Activated CD4-positive, alpha-beta T cell treated with anti-CD3 and anti-CD28 coated beads for 1 hour (primary cell): ENCODE measurements around the gene DHX35.
A peak's percentile ranks its signal among the peaks of the same experiment; 100 is the strongest.

Experiments
- DNase-seq: peaks from one replicate; pipeline ENCODE4 v3.0.0-alpha.2; 2020

The DHX35 gene

GRCh38 chr20:38962044-38962927 lies at the start of gene DHX35:
Gene DHX35, plus strand, starts transcription at chr20:38962344. Its CDS starts 24 bp downstream, at chr20:38962368.
- peak; percentile 98 for DNase-seq

- no peak for DNase-seq
Observed at GRCh38 chr20:38915355-38915754, 46.8 kb upstream of the DHX35 start.

GRCh38 chr20:38917657-38918056 lies 44.5 kb upstream of the DHX35 start:
- no peak for DNase-seq

- DNase-seq = no peak
Observed at GRCh38 chr20:38918172-38918571, 44.0 kb upstream of the DHX35 start.

- no peak for DNase-seq
Observed at GRCh38 chr20:38919683-38920082, 42.5 kb upstream of the DHX35 start.

GRCh38 chr20:38920411-38920810 lies 41.7 kb upstream of the DHX35 start:
- DNase-seq = no peak

GRCh38 chr20:38920851-38921250 lies 41.3 kb upstream of the DHX35 start:
- DNase-seq = no peak

- DNase-seq = no peak
Observed at GRCh38 chr20:38924718-38925117, 37.4 kb upstream of the DHX35 start.

GRCh38 chr20:38926142-38926933 lies 35.8 kb upstream of the DHX35 start, which contains the start of gene FAM83D:
Gene FAM83D, plus strand, starts transcription at chr20:38926417. Its CDS starts 26 bp downstream, at chr20:38926443.
- peak; percentile 88 for DNase-seq

- DNase-seq = no peak
Observed at GRCh38 chr20:38926934-38927616, 35.1 kb upstream of the DHX35 start.

GRCh38 chr20:38927902-38928578 lies 34.1 kb upstream of the DHX35 start:
- no peak for DNase-seq

- no peak for DNase-seq
Observed at GRCh38 chr20:38930242-38930569, 31.9 kb upstream of the DHX35 start.

- DNase-seq = no peak
Observed at GRCh38 chr20:38931984-38932383, 30.2 kb upstream of the DHX35 start.

GRCh38 chr20:38932457-38933120 lies 29.6 kb upstream of the DHX35 start:
- DNase-seq = no peak

GRCh38 chr20:38934530-38934929 lies 27.6 kb upstream of the DHX35 start:
- DNase-seq = no peak

- no peak for DNase-seq
Observed at GRCh38 chr20:38935285-38935684, 26.9 kb upstream of the DHX35 start.

- DNase-seq = no peak
Observed at GRCh38 chr20:38935967-38936407, 26.2 kb upstream of the DHX35 start.

GRCh38 chr20:38937000-38937399 lies 25.1 kb upstream of the DHX35 start:
- no peak for DNase-seq

- DNase-seq = no peak
Observed at GRCh38 chr20:38937978-38938473, 24.1 kb upstream of the DHX35 start.

GRCh38 chr20:38939686-38940085 lies 22.5 kb upstream of the DHX35 start:
- DNase-seq = no peak

GRCh38 chr20:38940644-38941043 lies 21.5 kb upstream of the DHX35 start:
- DNase-seq = no peak
